K562 (cell line): ENCODE data around the gene CEP20. TPM values are rescaled to one million over a fixed set of nuclear protein-coding genes. Genes with fewer than 3 reads are reported as not detected.

ENCODE experiments used
- ATAC-seq: fragments of 200-7000 bp; cut with Tn5 transposase; 3 replicates; pipeline ENCODE4 v1.9.1; 2020; ENCODE audit warnings: moderate library complexity
- BruUV-seq: library from RNA; stranded (reverse); fragments of 400-500 nt; replicated peaks from 2 replicates; lab custom pipeline; 2021; lab: Mats Ljungman, UMichigan
- CTCF ChIA-PET: fragments of 300-600 bp; formaldehyde crosslinking; extraction: SDS; loops from one replicate; lab custom pipeline; 2021; ENCODE audit warnings: low intra/inter-chr PET ratio; lab: Yijun Ruan, JAX
- POLR2A ChIA-PET: fragments of 300-600, 350-650 bp; sonication (Branson Sonifier 250); formaldehyde crosslinking; extraction: SDS; loops from one replicate; lab custom pipeline; 2021; ENCODE audit warnings: antibody characterized with exemption, inconsistent platforms; lab: Yijun Ruan, JAX
- DNase-seq, 4 experiments: peaks; one replicate each; pipeline versions ENCODE4 v3.0.0 to v3.0.0-alpha.2; 2011 to 2018; ENCODE audit warnings: low spot score in 3 of 4, mixed read lengths in 3 of 4; ENCODE audit errors: extremely low read depth in 1 of 4
- FAIRE-seq: peaks from 2 replicates; lab custom pipeline; 2011; peaks lifted over from hg19 to GRCh38; lab: Jason Lieb, UNC
- H2AFZ ChIP-seq: 2 replicates; pipeline ENCODE4 v1.6.0; 2011; ENCODE audit warnings: low read depth, low read length, control low read depth, inconsistent platforms
- H3K27ac ChIP-seq: fragments of 200-600 bp; 3 replicates; pipeline ENCODE4 v1.8.0; 2011; ENCODE audit warnings: low read depth, mild to moderate bottlenecking, control low read depth, inconsistent platforms, low read length, moderate library complexity, mixed read lengths; ENCODE audit errors: extremely low read depth
- H3K27me3 ChIP-seq, 2 experiments: fragments of 300-600 bp in 1 of 2; 2 replicates in 1 of 2; 3 replicates in 1 of 2; pipeline versions ENCODE4 v1.6.0 to v1.8.0; 2011; ENCODE audit warnings: inconsistent platforms in 2 of 2, low read length in 2 of 2, mild to moderate bottlenecking in 1 of 2, mixed read lengths in 1 of 2, moderate library complexity in 1 of 2; ENCODE audit not compliant: control insufficient read depth in 2 of 2, insufficient read depth in 2 of 2
- H3K36me3 ChIP-seq: fragments of 300-600 bp; 3 replicates; pipeline ENCODE4 v1.8.0; 2011; ENCODE audit warnings: mild to moderate bottlenecking, low read length, inconsistent platforms; ENCODE audit not compliant: control insufficient read depth, insufficient read depth
- H3K4me1 ChIP-seq, 2 experiments: fragments of 200-600 bp in 1 of 2; replicated peaks in 1 of 2; 2 replicates in 1 of 2; 3 replicates in 1 of 2; pipeline versions ENCODE4 v1.5.1 to v1.8.0; 2011; ENCODE audit warnings: inconsistent platforms in 2 of 2, low read length in 2 of 2, mild to moderate bottlenecking in 1 of 2, mixed read lengths in 1 of 2, moderate library complexity in 1 of 2; ENCODE audit not compliant: control insufficient read depth in 2 of 2, insufficient read depth in 2 of 2
- H3K4me2 ChIP-seq: 2 replicates; pipeline ENCODE4 v1.6.1; 2011; ENCODE audit warnings: low read length, control low read depth, inconsistent platforms, mixed read lengths; ENCODE audit not compliant: insufficient read depth
- H3K4me3 ChIP-seq: fragments of 200-600 bp; sonication (generic), shearing (Covaris generic); 2 replicates; pipeline ENCODE4 v1.5.1; 2016; ENCODE audit warnings: control low read depth, inconsistent platforms
- H3K79me2 ChIP-seq: fragments of 200-600 bp; 3 replicates; pipeline ENCODE4 v1.8.0; 2011; ENCODE audit warnings: low read length, inconsistent platforms; ENCODE audit not compliant: control insufficient read depth, insufficient read depth
- H3K9ac ChIP-seq, 2 experiments: 2 replicates each; pipeline versions ENCODE4 v1.6.0 to v1.6.1; 2011; ENCODE audit warnings: low read depth in 2 of 2, low read length in 2 of 2, control low read depth in 1 of 2, inconsistent platforms in 1 of 2, mild to moderate bottlenecking in 1 of 2, mixed read lengths in 1 of 2; ENCODE audit not compliant: insufficient read depth in 1 of 2
- H3K9me1 ChIP-seq: one replicate; pipeline ENCODE4 v1.6.0; 2011; ENCODE audit warnings: inconsistent platforms, mild to moderate bottlenecking, low read length, moderate library complexity; ENCODE audit not compliant: control insufficient read depth, insufficient read depth
- H3K9me3 ChIP-seq: replicated peaks from 2 replicates; pipeline ENCODE4 v1.5.1; 2011; ENCODE audit warnings: low read depth, low read length, inconsistent platforms; ENCODE audit not compliant: control insufficient read depth, insufficient read depth
- H4K20me1 ChIP-seq: replicated peaks from 2 replicates; pipeline ENCODE4 v1.6.1; 2011; ENCODE audit warnings: low read length, inconsistent platforms, mixed read lengths; ENCODE audit not compliant: control insufficient read depth, insufficient read depth
- BMI1 ChIP-seq: fragments of 150-350 bp; IDR thresholded peaks from 2 replicates; pipeline ENCODE4 v1.6.1; 2014; ENCODE audit warnings: low read length
- CHD4 ChIP-seq: fragments of 200-600 bp; sonication (generic); IDR thresholded peaks from 3 replicates; pipeline ENCODE4 v1.6.1; 2012; ENCODE audit warnings: low read depth, mild to moderate bottlenecking, mixed read lengths, low read length, inconsistent platforms; ENCODE audit not compliant: insufficient read depth, insufficient replicate concordance, poor library complexity, severe bottlenecking
- CXXC5 ChIP-seq: fragments of 250-450 bp; sonication (Bioruptor Pico); IDR thresholded peaks from 2 replicates; pipeline ENCODE4 v1.8.0; 2022; ENCODE audit warnings: inconsistent platforms, mild to moderate bottlenecking, moderate library complexity
- EP300 ChIP-seq: IDR thresholded peaks from 2 replicates; pipeline ENCODE4 v1.6.1; 2012; ENCODE audit warnings: low read length, improper control_type of control experiment
- ESRRA ChIP-seq: fragments of 450-650 bp; IDR thresholded peaks from 2 replicates; pipeline ENCODE4 v1.6.1; 2014; ENCODE audit warnings: low read depth, mild to moderate bottlenecking, moderate library complexity, borderline replicate concordance
- ETS1 ChIP-seq: conservative IDR thresholded peaks from 2 replicates; pipeline ENCODE4 v1.6.1; 2011; ENCODE audit warnings: low read depth, mild to moderate bottlenecking, low read length; ENCODE audit not compliant: control insufficient read depth
- PATZ1 ChIP-seq: fragments of 250-450 bp; sonication (Bioruptor Pico); IDR thresholded peaks from 2 replicates; pipeline ENCODE4 v1.5.0; 2020; ENCODE audit warnings: mild to moderate bottlenecking, borderline replicate concordance
- RHOXF2B ChIP-seq: fragments of 250-450 bp; sonication (Bioruptor Pico); conservative IDR thresholded peaks from 2 replicates; pipeline ENCODE4 v1.5.1; 2021
- XRCC4 ChIP-seq: IDR thresholded peaks from one replicate; pipeline ENCODE4 v1.6.1; 2011; ENCODE audit not compliant: insufficient read depth, insufficient read length; ENCODE audit errors: extremely low read depth
- ZBTB1 ChIP-seq: sonication (generic); formaldehyde crosslinking; IDR thresholded peaks from 2 replicates; pipeline ENCODE4 v1.8.1; 2023; ENCODE audit warnings: missing genetic modification reagents, low read depth, mild to moderate bottlenecking, borderline replicate concordance
- ZBTB33 ChIP-seq: sonication (generic); formaldehyde crosslinking; IDR thresholded peaks from 2 replicates; pipeline ENCODE4 v1.8.1; 2023; ENCODE audit warnings: mild to moderate bottlenecking, missing genetic modification reagents
- ZNF740 ChIP-seq, 3 experiments: fragments of 200-800 bp in 1 of 3; sonication (Bioruptor generic) in 1 of 3; sonication (generic) in 1 of 3; formaldehyde crosslinking in 1 of 3; IDR thresholded peaks; 2 replicates each; pipeline versions ENCODE4 v1.6.1 to v1.8.0; 2016 to 2022; ENCODE audit warnings: mild to moderate bottlenecking in 2 of 3, missing compliant biosample characterization in 2 of 3, missing genetic modification characterization in 2 of 3, missing genetic modification reagents in 1 of 3
- WGBS: fragments of 100-300 bp; shearing (Covaris generic); methylation state at CpG from one replicate; pipeline ENCODE4 v1.1.6; 2016; ENCODE audit warnings: low coverage, mixed read lengths; ENCODE audit not compliant: insufficient coverage; ENCODE audit errors: missing lambda C conversion rate; 5-methylcytosine and 5-hydroxymethylcytosine counted together
- in situ Hi-C: fragments of 300-500 bp; cut with MboI; formaldehyde crosslinking; loops from 4 replicates; pipeline ENCODE4 v1.15.0; 2018; ENCODE audit warnings: inconsistent platforms, mixed read lengths
- intact Hi-C: fragments of 100-400 bp; cut with micrococcal nuclease; formaldehyde crosslinking; loops from 2 replicates; pipeline ENCODE4 v1.14.2; 2022
- polyA plus RNA-seq, 8 experiments: library from polyadenylated mRNA; depleted of rRNA in 4 of 8; stranded (reverse) in 5 of 8; unstranded in 3 of 8; fragments of >200 nt; fragmentation: Nextera tagmentation in 2 of 8; fragmentation: Illumina TruSeq in 1 of 8; extraction: Ambion mirVana in 2 of 8; extraction: Trizol in 1 of 8; gene quantifications; 2 replicates each; pipeline versions ENCODE4 v1.2.1 to v1.2.3, GENCODE V29; 2011 to 2014; ENCODE audit warnings: inconsistent platforms in 1 of 8, missing spikeins in 1 of 8
- total RNA-seq, 7 experiments: library from RNA; depleted of rRNA in 6 of 7; stranded (reverse); fragments of >200 nt in 6 of 7; fragmentation: Illumina TruSeq in 2 of 7; extraction: Trizol in 2 of 7; gene quantifications; 2 replicates each; pipeline versions ENCODE4 v1.2.1 to v1.2.3, GENCODE V29; 2011 to 2021; ENCODE audit warnings: low replicate concordance in 1 of 7

The CEP20 gene
- total and polyA plus RNA-seq, 9 of the 15 experiments (the other 6 are each of a cell fraction or from before 2014, with no cell fraction given): 41.3 to 150 (median 104) TPM

GRCh38 chr16:15881794-15882379 lies 6.5 kb downstream of the CEP20 start:
- ATAC-seq: peak; percentile 37
- Histone ChIP-seq H3K27me3 (no peaks in the 10 kb centered on the region), H3K4me1 (peaks cover 19 to 46% of the 10 kb centered on the region in 2 experiments), H3K9ac (peak overlapping the region in 1 of 2 experiments; percentile 39; a peak in 1 of 4 replicates), H3K4me3 (no peak overlapping the region), H2AFZ (no peak overlapping the region), H4K20me1 (no peaks in the 10 kb centered on the region), H3K4me2 (no peak overlapping the region; the same call in 1 of the 2 replicates), H3K36me3 (peaks cover 78% of the 10 kb centered on the region), H3K27ac (peak overlapping the region; percentile 46; the same call in 2 of the 3 replicates), H3K9me1 (no peaks in the 10 kb centered on the region), H3K79me2 (peaks cover 87% of the 10 kb centered on the region), H3K9me3 (no peaks in the 10 kb centered on the region)
- no TSS peak for BruUV-seq
- intact Hi-C loops: no loop called here
- in situ Hi-C loops: no loop called here
- peak; percentile 15 for FAIRE-seq
- peak in 1 of 4 experiments; percentile 44 for DNase-seq
- WGBS: 70% methylated on average over 13 of the region's 13 CpGs
- ChIA-PET POLR2A (no interaction called here), CTCF (no interaction called here)
- TF ChIP-seq ZBTB1 (CRISPR knock-in tag): no peak
- TF ChIP-seq ZNF740 (CRISPR knock-in tag; IDR thresholded peaks at IDR 0.05): no peak
- TF ChIP-seq ZNF740 (tag; IDR thresholded peaks at IDR 0.05): no peak
- no peak for TF ChIP-seq PATZ1
- no peak for TF ChIP-seq ETS1
- 0 out of 2 replicates have a peak, but pooled peaks have one; percentile 17 for TF ChIP-seq ZBTB33 (CRISPR knock-in tag)
- no peak for TF ChIP-seq CHD4
- TF ChIP-seq ESRRA: no peak
- TF ChIP-seq RHOXF2B: no peak
- TF ChIP-seq CXXC5 (CRISPR knock-in tag): 0 out of 2 replicates have a peak, but pooled peaks have one; percentile 17
- TF ChIP-seq BMI1: no peak
- TF ChIP-seq XRCC4: no peak
- TF ChIP-seq EP300: no peak
